GM19324 (cell line): ENCODE measurements around the gene P2RY2.
"Not testable (repeated sequence)": the region's sequence is repeated elsewhere in the genome, so short reads cannot be mapped to it uniquely, and the experiment has no call there.

Experiments
- ATAC-seq: cut with Tn5 transposase; IDR thresholded peaks from one replicate; pipeline ENCODE4 v1.9.1; 2021; ENCODE audit warnings: mild to moderate bottlenecking, moderate library complexity; ENCODE audit not compliant: unreplicated experiment, low FRiP score

The P2RY2 gene

GRCh38 chr11:73186886-73187285 is 31.2 kb upstream of the P2RY2 start:
- ATAC-seq, result no peak

- ATAC-seq, result no peak
Observed at GRCh38 chr11:73187854-73188253, 30.2 kb upstream of the P2RY2 start.

- no peak for ATAC-seq
Observed at GRCh38 chr11:73188301-73188700, 29.8 kb upstream of the P2RY2 start.

- no peak for ATAC-seq
Observed at GRCh38 chr11:73189315-73189714, 28.8 kb upstream of the P2RY2 start.

GRCh38 chr11:73189723-73190556 is 28.1 kb upstream of the P2RY2 start:
- ATAC-seq, result no peak

GRCh38 chr11:73190557-73190885 is 27.6 kb upstream of the P2RY2 start:
- no peak for ATAC-seq

GRCh38 chr11:73191151-73191550 is 26.9 kb upstream of the P2RY2 start:
- no peak for ATAC-seq

- ATAC-seq, result no peak
Observed at GRCh38 chr11:73192272-73192671, 25.8 kb upstream of the P2RY2 start.

GRCh38 chr11:73193251-73194033 is 24.6 kb upstream of the P2RY2 start:
- no peak for ATAC-seq

GRCh38 chr11:73194034-73194507 is 24.0 kb upstream of the P2RY2 start:
- ATAC-seq, result no peak

- no peak for ATAC-seq
Observed at GRCh38 chr11:73194593-73194992, 23.5 kb upstream of the P2RY2 start.

- no peak for ATAC-seq
Observed at GRCh38 chr11:73195191-73196007, 22.7 kb upstream of the P2RY2 start.

GRCh38 chr11:73196576-73196975 is 21.5 kb upstream of the P2RY2 start:
- ATAC-seq, result no peak

- no peak for ATAC-seq
Observed at GRCh38 chr11:73197348-73197747, 20.7 kb upstream of the P2RY2 start.

GRCh38 chr11:73197787-73198186 is 20.3 kb upstream of the P2RY2 start:
- not testable (repeated sequence) for ATAC-seq

GRCh38 chr11:73198677-73199076 is 19.4 kb upstream of the P2RY2 start:
- ATAC-seq, result no peak

GRCh38 chr11:73199446-73199845 is 18.6 kb upstream of the P2RY2 start:
- no peak for ATAC-seq

GRCh38 chr11:73200256-73200655 is 17.8 kb upstream of the P2RY2 start:
- no peak for ATAC-seq

- ATAC-seq, result no peak
Observed at GRCh38 chr11:73201249-73201648, 16.8 kb upstream of the P2RY2 start.

- ATAC-seq, result no peak
Observed at GRCh38 chr11:73201888-73202780, 15.9 kb upstream of the P2RY2 start.
